ENCODE data around the gene SPIB. TPM values are rescaled to one million over a fixed set of nuclear protein-coding genes. Genes with fewer than 3 reads are reported as not detected.

The SPIB gene
- total and polyA plus RNA-seq, 10 donors, result 22.1 to 90.5 (median 41.3) TPM

- intact Hi-C loops (cut with DNase I; ENCODE audit: low total_unique reads), result no loop called here
These were observed 39.1 kb upstream of the SPIB start for GRCh38 chr19:50379602-50380001.

GRCh38 chr19:50380137-50380536 lies 38.6 kb upstream of the SPIB start:
- no peaks in the 10 kb centered on the region for H3K9me3 ChIP-seq
- intact Hi-C loops (cut with DNase I; ENCODE audit: low total_unique reads), result no loop called here
- peak overlapping the region in 1 of 8 donors; percentile 7 for H3K27ac ChIP-seq
- peak; percentile 66 for DNase-seq
- peaks cover 5 to 75% (median 43%) of the 10 kb centered on the region in 6 donors for H3K4me1 ChIP-seq
- TF ChIP-seq CTCF (IDR thresholded peaks at IDR 0.05 in 8 of 11, conservative IDR thresholded peaks at IDR 0.05 in 3 of 11) (no peak), POLR2AphosphoS5 (IDR thresholded peaks at IDR 0.05) (no peak), POLR2A (IDR thresholded peaks at IDR 0.05) (no peak)
- H3K4me3 ChIP-seq, result no peak overlapping the region
- 79 to 96% (median 84%) methylated on average over 10 to 11 of the region's 11 CpGs for WGBS, 5 donors
- no peaks in the 10 kb centered on the region for H3K27me3 ChIP-seq (replicated peaks in 1 of 7)
- H3K36me3 ChIP-seq, result peaks cover 3 to 60% (median 58%) of the 10 kb centered on the region in 6 donors

More at GRCh38 chr19:50379602-50380001, 39.1 kb upstream of the SPIB start:
- Histone ChIP-seq H3K4me3 (no peak overlapping the region), H3K9me3 (no peaks in the 10 kb centered on the region), H3K27ac (no peak overlapping the region), H3K4me1 (peaks cover under 1 to 72% (median 38%) of the 10 kb centered on the region in 6 donors), H3K36me3 (peaks cover 3 to 60% (median 58%) of the 10 kb centered on the region in 6 donors), H3K27me3 (replicated peaks in 1 of 7) (no peaks in the 10 kb centered on the region)
- 93 to 97% (median 96%) methylated on average over 7 to 11 of the region's 11 CpGs for WGBS, 5 donors
- DNase-seq, result peak; percentile 71
- TF ChIP-seq POLR2A (IDR thresholded peaks at IDR 0.05) (no peak), POLR2AphosphoS5 (IDR thresholded peaks at IDR 0.05) (peak in 1 of 3 donors; percentile 34), CTCF (IDR thresholded peaks at IDR 0.05 in 8 of 11, conservative IDR thresholded peaks at IDR 0.05 in 3 of 11) (no peak)

GRCh38 chr19:50380751-50381151 lies 38.0 kb upstream of the SPIB start:
- H3K4me1 ChIP-seq, result peaks cover 6 to 75% (median 46%) of the 10 kb centered on the region in 6 donors

More at GRCh38 chr19:50380751-50381151, 38.0 kb upstream of the SPIB start:
- peaks cover 3 to 60% (median 58%) of the 10 kb centered on the region in 6 donors for H3K36me3 ChIP-seq
- H3K4me3 ChIP-seq, result no peak overlapping the region
- intact Hi-C loops (cut with DNase I; ENCODE audit: low total_unique reads), result no loop called here
- 78 to 90% (median 79%) methylated on average over 7 to 8 of the region's 8 CpGs for WGBS, 5 donors
- H3K9me3 ChIP-seq, result no peaks in the 10 kb centered on the region
- H3K27me3 ChIP-seq (replicated peaks in 1 of 7), result no peaks in the 10 kb centered on the region
- H3K27ac ChIP-seq, result peak overlapping the region in 2 of 8 donors; percentile 7 to 21
- TF ChIP-seq POLR2A (IDR thresholded peaks at IDR 0.05) (no peak), POLR2AphosphoS5 (IDR thresholded peaks at IDR 0.05) (no peak), CTCF (IDR thresholded peaks at IDR 0.05 in 8 of 11, conservative IDR thresholded peaks at IDR 0.05 in 3 of 11) (no peak)
- peak; percentile 72 for DNase-seq
